CD14-positive monocyte (primary cell): ENCODE results near the gene RNF113B. TPM values are rescaled to one million over a fixed set of nuclear protein-coding genes. Genes with fewer than 3 reads are reported as not detected.

ENCODE experiments used
- DNase-seq, 3 donors: peaks; one replicate each; pipeline ENCODE4 v3.0.0-alpha.2; 2011 to 2022
- H2AFZ ChIP-seq: 2 replicates; pipeline ENCODE4 v1.6.0; 2012; ENCODE audit warnings: mild to moderate bottlenecking, low read depth, low read length, inconsistent platforms; ENCODE audit not compliant: insufficient read depth, poor library complexity, severe bottlenecking
- H3K27ac ChIP-seq, 2 donors: 1 replicate in 1 of 2; 2 replicates in 1 of 2; pipeline ENCODE4 v1.5.1; 2012 to 2013; ENCODE audit warnings: low read length in 2 of 2, control low read depth in 1 of 2, inconsistent platforms in 1 of 2, low read depth in 1 of 2, mild to moderate bottlenecking in 1 of 2
- H3K27me3 ChIP-seq, 2 donors: one replicate each; pipeline versions ENCODE4 v1.6.0 to v1.6.1; 2011 to 2013; ENCODE audit warnings: low read length in 2 of 2; ENCODE audit not compliant: control insufficient read depth in 2 of 2, insufficient read depth in 2 of 2
- H3K36me3 ChIP-seq, 2 donors: replicated peaks in 1 of 2; 1 replicate in 1 of 2; 2 replicates in 1 of 2; pipeline versions ENCODE4 v1.5.1 to v1.6.1; 2012 to 2013; ENCODE audit warnings: low read length in 2 of 2, control low read depth in 1 of 2, inconsistent platforms in 1 of 2, mild to moderate bottlenecking in 1 of 2; ENCODE audit not compliant: insufficient read depth in 2 of 2, control insufficient read depth in 1 of 2
- H3K4me1 ChIP-seq, 2 donors: 1 replicate in 1 of 2; 2 replicates in 1 of 2; pipeline versions ENCODE4 v1.5.1 to v1.6.1; 2012 to 2013; ENCODE audit warnings: low read length in 2 of 2, control low read depth in 1 of 2, inconsistent platforms in 1 of 2, mild to moderate bottlenecking in 1 of 2, moderate library complexity in 1 of 2; ENCODE audit not compliant: insufficient read depth in 2 of 2, control insufficient read depth in 1 of 2
- H3K4me2 ChIP-seq: replicated peaks from 2 replicates; pipeline ENCODE3; 2012; ENCODE audit warnings: low read length, moderate library complexity, mild to moderate bottlenecking; ENCODE audit not compliant: poor library complexity, severe bottlenecking; ENCODE audit errors: extremely low read depth
- H3K4me3 ChIP-seq, 3 experiments: fragments of 200-600 bp in 1 of 3; sonication (generic) in 1 of 3; replicated peaks in 1 of 3; 1 replicate in 2 of 3; 2 replicates in 1 of 3; pipeline ENCODE4 v1.5.1; 2011 to 2013; ENCODE audit warnings: low read length in 3 of 3, mild to moderate bottlenecking in 3 of 3, control low read depth in 2 of 3, low read depth in 2 of 3, inconsistent platforms in 1 of 3, moderate library complexity in 1 of 3
- H3K79me2 ChIP-seq: 2 replicates; pipeline ENCODE4 v1.6.0; 2012; ENCODE audit warnings: mild to moderate bottlenecking, control low read depth, inconsistent platforms, low read length, moderate library complexity; ENCODE audit not compliant: insufficient read depth
- H3K9ac ChIP-seq: 2 replicates; pipeline ENCODE4 v1.6.0; 2017; ENCODE audit warnings: low read length, mild to moderate bottlenecking; ENCODE audit not compliant: insufficient read depth, poor library complexity, severe bottlenecking
- H3K9me3 ChIP-seq, 2 donors: replicated peaks in 1 of 2; 1 replicate in 1 of 2; 2 replicates in 1 of 2; pipeline versions ENCODE4 v1.5.1 to v1.6.1; 2012 to 2013; ENCODE audit warnings: low read length in 2 of 2, control low read depth in 1 of 2; ENCODE audit not compliant: control insufficient read depth in 1 of 2, insufficient read depth in 1 of 2
- H4K20me1 ChIP-seq: 2 replicates; pipeline ENCODE4 v1.6.0; 2012; ENCODE audit warnings: mild to moderate bottlenecking, low read length, control low read depth, moderate library complexity; ENCODE audit not compliant: insufficient read depth
- H3K27ac Mint-ChIP-seq, 7 donors: one replicate each; pipeline ENCODE4 v1.8.0; 2020; ENCODE audit warnings: mild to moderate bottlenecking in 7 of 7, mixed read lengths in 7 of 7, moderate library complexity in 6 of 7, inconsistent platforms in 2 of 7
- H3K27me3 Mint-ChIP-seq, 3 donors: one replicate each; pipeline ENCODE4 v1.8.0; 2021 to 2022; ENCODE audit warnings: low read depth in 3 of 3, mild to moderate bottlenecking in 3 of 3, mixed read lengths in 3 of 3, moderate library complexity in 3 of 3, inconsistent platforms in 1 of 3
- H3K36me3 Mint-ChIP-seq, 2 donors: one replicate each; pipeline ENCODE4 v1.8.0; 2020; ENCODE audit warnings: mixed read lengths in 2 of 2, inconsistent platforms in 1 of 2, mild to moderate bottlenecking in 1 of 2
- H3K4me1 Mint-ChIP-seq: one replicate; pipeline ENCODE4 v1.8.0; 2020; ENCODE audit warnings: mild to moderate bottlenecking, mixed read lengths
- H3K4me3 Mint-ChIP-seq, 2 donors: one replicate each; pipeline ENCODE4 v1.8.0; 2020; ENCODE audit warnings: mild to moderate bottlenecking in 2 of 2, mixed read lengths in 2 of 2, moderate library complexity in 1 of 2
- H3K9me3 Mint-ChIP-seq, 7 donors: one replicate each; pipeline ENCODE4 v1.8.0; 2020 to 2022; ENCODE audit warnings: mixed read lengths in 7 of 7, mild to moderate bottlenecking in 6 of 7, moderate library complexity in 6 of 7, inconsistent platforms in 2 of 7
- WGBS: methylation state at CpG from one replicate; pipeline ENCODE4 v1.1.5; 2013; ENCODE audit warnings: missing lambda C conversion rate; ENCODE audit not compliant: insufficient coverage; 5-methylcytosine and 5-hydroxymethylcytosine counted together
- intact Hi-C, 2 donors: fragments of 100-400 bp; cut with micrococcal nuclease; formaldehyde crosslinking; loops; one replicate each; pipeline versions ENCODE4 v1.15.0 to v1.15.1; 2023
- polyA plus RNA-seq, 3 donors: library from polyadenylated mRNA; depleted of rRNA in 1 of 3; unstranded in 2 of 3; stranded (reverse) in 1 of 3; fragments of 300-500 nt in 2 of 3; fragments of >200 nt in 1 of 3; fragmentation: Illumina TruSeq in 2 of 3; gene quantifications; 1 replicate in 2 of 3; 2 replicates in 1 of 3; pipeline ENCODE4 v1.2.3, GENCODE V29; 2012 to 2021
- TF ChIP-seq, protein P1 (sequence below): fragments of 200-600 bp; IDR thresholded peaks from one replicate; pipeline ENCODE4 v1.8.0; 2022; ENCODE audit warnings: antibody characterized with exemption, mild to moderate bottlenecking

Gene RNF113B
- polyA plus RNA-seq, 3 donors: not detected

DNA sequence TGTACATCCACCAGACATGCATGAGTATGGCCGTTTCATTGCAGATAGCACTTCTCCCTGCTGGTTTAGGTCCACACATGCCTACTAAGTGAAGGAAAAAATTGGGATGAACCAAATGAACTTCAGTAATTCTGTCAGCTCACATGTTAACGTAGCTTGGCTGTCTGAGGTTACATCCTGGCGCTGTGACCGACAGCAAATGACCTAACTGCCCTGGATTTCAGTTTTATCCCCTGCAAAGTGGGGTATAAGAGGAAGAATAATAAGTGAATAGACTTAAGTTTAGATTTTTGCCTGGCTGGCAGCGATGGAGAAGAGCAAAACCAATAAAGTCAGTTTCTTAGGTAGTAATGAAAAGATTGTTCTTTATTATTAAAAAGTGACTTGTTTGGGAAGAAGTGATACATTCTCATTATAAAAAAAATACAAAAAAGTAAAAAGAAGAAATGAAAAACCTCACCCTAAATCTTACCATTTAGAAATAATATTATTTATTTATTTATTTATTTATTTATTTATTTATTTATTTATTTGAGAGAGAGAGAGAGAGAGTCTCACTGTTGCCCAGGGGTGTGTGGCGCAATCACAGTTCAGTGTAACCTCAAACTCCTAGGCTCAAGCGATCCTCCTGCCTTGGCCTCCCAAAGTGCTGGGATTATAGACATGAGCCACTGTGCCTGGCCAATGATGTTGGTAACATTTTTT, 4.2 kb upstream of the RNF113B start:
- H3K27ac Mint-ChIP-seq: no peak overlapping the region
- peaks cover 0 to 6% of the 10 kb centered on the region in 2 donors for H3K9me3 ChIP-seq
- TF ChIP-seq, protein P1, sequence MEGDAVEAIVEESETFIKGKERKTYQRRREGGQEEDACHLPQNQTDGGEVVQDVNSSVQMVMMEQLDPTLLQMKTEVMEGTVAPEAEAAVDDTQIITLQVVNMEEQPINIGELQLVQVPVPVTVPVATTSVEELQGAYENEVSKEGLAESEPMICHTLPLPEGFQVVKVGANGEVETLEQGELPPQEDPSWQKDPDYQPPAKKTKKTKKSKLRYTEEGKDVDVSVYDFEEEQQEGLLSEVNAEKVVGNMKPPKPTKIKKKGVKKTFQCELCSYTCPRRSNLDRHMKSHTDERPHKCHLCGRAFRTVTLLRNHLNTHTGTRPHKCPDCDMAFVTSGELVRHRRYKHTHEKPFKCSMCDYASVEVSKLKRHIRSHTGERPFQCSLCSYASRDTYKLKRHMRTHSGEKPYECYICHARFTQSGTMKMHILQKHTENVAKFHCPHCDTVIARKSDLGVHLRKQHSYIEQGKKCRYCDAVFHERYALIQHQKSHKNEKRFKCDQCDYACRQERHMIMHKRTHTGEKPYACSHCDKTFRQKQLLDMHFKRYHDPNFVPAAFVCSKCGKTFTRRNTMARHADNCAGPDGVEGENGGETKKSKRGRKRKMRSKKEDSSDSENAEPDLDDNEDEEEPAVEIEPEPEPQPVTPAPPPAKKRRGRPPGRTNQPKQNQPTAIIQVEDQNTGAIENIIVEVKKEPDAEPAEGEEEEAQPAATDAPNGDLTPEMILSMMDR: no peak
- H3K36me3 ChIP-seq: no peaks in the 10 kb centered on the region
- intact Hi-C loops: no loop called here
- peaks cover 0 to 4% (median 0%) of the 10 kb centered on the region in 3 donors for H3K27me3 Mint-ChIP-seq
- no peak overlapping the region for H3K4me3 Mint-ChIP-seq
- H3K4me1 ChIP-seq: no peaks in the 10 kb centered on the region
- no peaks in the 10 kb centered on the region for H4K20me1 ChIP-seq
- no peaks in the 10 kb centered on the region for H3K79me2 ChIP-seq
- no peak overlapping the region for H3K9ac ChIP-seq
- H3K27ac ChIP-seq: no peak overlapping the region
- no peak overlapping the region for H3K4me2 ChIP-seq
- H3K4me3 ChIP-seq: no peak overlapping the region
- no peaks in the 10 kb centered on the region for H3K4me1 Mint-ChIP-seq
- H3K36me3 Mint-ChIP-seq: no peaks in the 10 kb centered on the region
- H3K27me3 ChIP-seq: no peaks in the 10 kb centered on the region
- H3K9me3 Mint-ChIP-seq: peaks cover 2 to 10% (median 7%) of the 10 kb centered on the region in 7 donors
- WGBS: 91% methylated on average over 5 of the region's 7 CpGs
- DNase-seq: no peak
- H2AFZ ChIP-seq: no peak overlapping the region

DNA sequence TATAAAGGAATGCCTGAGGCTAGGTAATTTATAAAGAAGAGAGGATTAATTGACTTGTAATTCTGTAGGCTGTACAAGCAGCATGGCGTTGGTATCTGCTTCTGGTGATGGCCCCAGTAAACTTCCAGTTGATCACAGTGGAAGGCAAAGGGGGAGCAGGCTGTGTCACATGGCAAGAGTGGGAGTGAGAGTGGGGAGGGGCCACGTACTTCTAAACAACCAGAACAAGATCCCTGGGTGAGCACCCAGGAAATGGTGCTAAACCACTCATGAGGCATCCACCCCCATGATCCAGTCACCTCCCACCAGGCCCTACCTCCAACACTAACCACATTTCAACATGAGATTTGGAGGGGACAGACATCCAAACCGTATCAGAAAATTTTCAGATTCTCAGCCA, 3.0 kb upstream of the RNF113B start:
- intact Hi-C loops: no loop called here
- H3K27me3 ChIP-seq: no peaks in the 10 kb centered on the region
- peaks cover 2 to 12% (median 7%) of the 10 kb centered on the region in 7 donors for H3K9me3 Mint-ChIP-seq
- no peak overlapping the region for H3K4me2 ChIP-seq
- TF ChIP-seq, protein P1: no peak
- H3K9me3 ChIP-seq: peaks cover 0 to 6% of the 10 kb centered on the region in 2 donors
- DNase-seq: no peak
- H3K4me3 ChIP-seq: no peak overlapping the region
- no peaks in the 10 kb centered on the region for H3K36me3 Mint-ChIP-seq
- no peaks in the 10 kb centered on the region for H4K20me1 ChIP-seq
- no peak overlapping the region for H3K9ac ChIP-seq
- no peak overlapping the region for H3K27ac Mint-ChIP-seq
- H3K4me3 Mint-ChIP-seq: no peak overlapping the region
- H3K4me1 Mint-ChIP-seq: no peaks in the 10 kb centered on the region
- no peaks in the 10 kb centered on the region for H3K79me2 ChIP-seq
- H3K27ac ChIP-seq: no peak overlapping the region
- 100% methylated on average over 2 of the region's 3 CpGs for WGBS
- no peaks in the 10 kb centered on the region for H3K4me1 ChIP-seq
- peaks cover 0 to 4% (median 0%) of the 10 kb centered on the region in 3 donors for H3K27me3 Mint-ChIP-seq
- no peaks in the 10 kb centered on the region for H3K36me3 ChIP-seq
- H2AFZ ChIP-seq: no peak overlapping the region
